H9 (cell line): ENCODE measurements around the gene TDRD5. TPM values are rescaled to one million over a fixed set of nuclear protein-coding genes. Genes with fewer than 3 reads are reported as not detected.

Source experiments
- DNase-seq: peaks from one replicate; pipeline ENCODE4 v3.0.0-alpha.2; 2017
- H2AFZ ChIP-seq: one replicate; pipeline ENCODE4 v1.6.1; 2013; ENCODE audit warnings: mild to moderate bottlenecking, low read length, control low read depth, moderate library complexity
- H2AK5ac ChIP-seq: 2 replicates; pipeline ENCODE4 v1.6.1; 2013; ENCODE audit warnings: low read length, control low read depth, mixed read lengths; ENCODE audit not compliant: insufficient read length
- H2BK120ac ChIP-seq: one replicate; pipeline ENCODE4 v1.6.1; 2013; ENCODE audit warnings: low read depth, mild to moderate bottlenecking, low read length, control low read depth, inconsistent platforms; ENCODE audit not compliant: poor library complexity, severe bottlenecking
- H2BK12ac ChIP-seq: 2 replicates; pipeline ENCODE4 v1.6.1; 2013; ENCODE audit warnings: low read length, control low read depth, mixed read lengths, low read depth; ENCODE audit not compliant: insufficient read length
- H2BK15ac ChIP-seq: 2 replicates; pipeline ENCODE4 v1.6.1; 2013; ENCODE audit warnings: low read depth, low read length, control low read depth
- H2BK20ac ChIP-seq: one replicate; pipeline ENCODE4 v1.6.1; 2013; ENCODE audit warnings: low read depth, mild to moderate bottlenecking, low read length, control low read depth, inconsistent platforms; ENCODE audit not compliant: poor library complexity, severe bottlenecking
- H2BK5ac ChIP-seq: 2 replicates; pipeline ENCODE4 v1.6.1; 2013; ENCODE audit warnings: low read length, control low read depth, mixed read lengths; ENCODE audit not compliant: insufficient read length
- H3K14ac ChIP-seq: 2 replicates; pipeline ENCODE4 v1.6.1; 2013; ENCODE audit warnings: low read length, control low read depth; ENCODE audit not compliant: insufficient read depth
- H3K18ac ChIP-seq: 2 replicates; pipeline ENCODE4 v1.6.1; 2013; ENCODE audit warnings: low read depth, mild to moderate bottlenecking, mixed read lengths, low read length, control low read depth; ENCODE audit not compliant: insufficient read length
- H3K23ac ChIP-seq: 2 replicates; pipeline ENCODE4 v1.6.1; 2013; ENCODE audit warnings: low read length, control low read depth, mixed read lengths, low read depth; ENCODE audit not compliant: insufficient read length
- H3K23me2 ChIP-seq: 2 replicates; pipeline ENCODE4 v1.6.1; 2013; ENCODE audit warnings: low read depth, mild to moderate bottlenecking, mixed read lengths, low read length, control low read depth; ENCODE audit not compliant: insufficient read length, poor library complexity, severe bottlenecking
- H3K27ac ChIP-seq: 2 replicates; pipeline ENCODE4 v1.5.1; 2013; ENCODE audit warnings: low read length, control low read depth, mixed read lengths, low read depth; ENCODE audit not compliant: insufficient read length
- H3K27me3 ChIP-seq: 2 replicates; pipeline ENCODE4 v1.6.1; 2013; ENCODE audit warnings: low read length, control low read depth, inconsistent platforms; ENCODE audit not compliant: insufficient read depth
- H3K4ac ChIP-seq: 2 replicates; pipeline ENCODE4 v1.6.1; 2013; ENCODE audit warnings: low read depth, mild to moderate bottlenecking, control low read depth, inconsistent platforms, low read length, moderate library complexity
- H3K4me1 ChIP-seq: 2 replicates; pipeline ENCODE4 v1.6.1; 2013; ENCODE audit warnings: low read length, control low read depth, inconsistent platforms; ENCODE audit not compliant: insufficient read depth
- H3K4me2 ChIP-seq: 2 replicates; pipeline ENCODE4 v1.6.1; 2013; ENCODE audit warnings: low read length, control low read depth, mixed read lengths; ENCODE audit not compliant: insufficient read length, insufficient read depth
- H3K56ac ChIP-seq: 2 replicates; pipeline ENCODE4 v1.6.1; 2013; ENCODE audit warnings: low read depth, mild to moderate bottlenecking, mixed read lengths, low read length, control low read depth; ENCODE audit not compliant: insufficient read length
- H3K79me1 ChIP-seq: 2 replicates; pipeline ENCODE4 v1.6.1; 2013; ENCODE audit warnings: low read depth, mild to moderate bottlenecking, moderate library complexity, low read length, control low read depth, inconsistent platforms; ENCODE audit not compliant: insufficient read depth, poor library complexity, severe bottlenecking
- H3K79me2 ChIP-seq: 2 replicates; pipeline ENCODE4 v1.6.1; 2013; ENCODE audit warnings: low read length, control low read depth, inconsistent platforms; ENCODE audit not compliant: insufficient read depth
- H3K9ac ChIP-seq: 2 replicates; pipeline ENCODE4 v1.6.1; 2013; ENCODE audit warnings: low read length, control low read depth, mixed read lengths; ENCODE audit not compliant: insufficient read length; ENCODE audit errors: extremely low read depth
- H3K9me3 ChIP-seq: one replicate; pipeline ENCODE4 v1.6.1; 2013; ENCODE audit warnings: low read depth, low read length, inconsistent platforms; ENCODE audit not compliant: control insufficient read depth
- H3T11ph ChIP-seq: one replicate; pipeline ENCODE4 v1.6.1; 2013; ENCODE audit warnings: mild to moderate bottlenecking, low read length, control low read depth, inconsistent platforms
- H4K20me1 ChIP-seq: one replicate; pipeline ENCODE4 v1.6.1; 2013; ENCODE audit not compliant: control insufficient read depth, insufficient read length, insufficient read depth
- H4K5ac ChIP-seq: 2 replicates; pipeline ENCODE4 v1.6.1; 2013; ENCODE audit warnings: low read depth, mild to moderate bottlenecking, mixed read lengths, low read length, control low read depth; ENCODE audit not compliant: insufficient read length
- H4K8ac ChIP-seq: replicated peaks from 2 replicates; pipeline ENCODE4 v1.6.1; 2013; ENCODE audit warnings: low read length, control low read depth, mixed read lengths, low read depth; ENCODE audit not compliant: insufficient read length
- H4K91ac ChIP-seq: 2 replicates; pipeline ENCODE4 v1.6.1; 2013; ENCODE audit warnings: low read depth, mild to moderate bottlenecking, moderate library complexity, mixed read lengths, low read length, control low read depth; ENCODE audit not compliant: insufficient read length
- H3K27ac Mint-ChIP-seq, 3 experiments: 2 replicates in 2 of 3; 3 replicates in 1 of 3; pipeline ENCODE4 v1.8.0; 2020 to 2021; ENCODE audit warnings: mixed read lengths in 3 of 3, mild to moderate bottlenecking in 1 of 3, moderate library complexity in 1 of 3
- H3K27me3 Mint-ChIP-seq: 2 replicates; pipeline ENCODE4 v1.8.0; 2021; ENCODE audit warnings: low read depth, mild to moderate bottlenecking, moderate library complexity, mixed read lengths
- H3K36me3 Mint-ChIP-seq, 3 experiments: 2 replicates in 2 of 3; 3 replicates in 1 of 3; pipeline ENCODE4 v1.8.0; 2020 to 2021; ENCODE audit warnings: low read depth in 3 of 3, mixed read lengths in 3 of 3; ENCODE audit not compliant: insufficient read depth in 1 of 3
- H3K4me1 Mint-ChIP-seq, 2 experiments: 2 replicates each; pipeline ENCODE4 v1.8.0; 2020; ENCODE audit warnings: mixed read lengths in 2 of 2
- H3K4me3 Mint-ChIP-seq, 2 experiments: 2 replicates in 1 of 2; 3 replicates in 1 of 2; pipeline ENCODE4 v1.8.0; 2020 to 2021; ENCODE audit warnings: mild to moderate bottlenecking in 2 of 2, mixed read lengths in 2 of 2, moderate library complexity in 1 of 2
- H3K9me3 Mint-ChIP-seq, 2 experiments: 2 replicates in 1 of 2; 3 replicates in 1 of 2; pipeline ENCODE4 v1.8.0; 2020; ENCODE audit warnings: mild to moderate bottlenecking in 2 of 2, mixed read lengths in 2 of 2, moderate library complexity in 1 of 2
- WGBS: extraction: QIAGEN DNeasy Blood & Tissue Kit; methylation state at CpG from one replicate; pipeline ENCODE4 v1.1.7; 2013; ENCODE audit warnings: missing lambda C conversion rate, low lambda C conversion rate, mixed read lengths; ENCODE audit not compliant: insufficient read length; ENCODE audit errors: extremely low coverage; 5-methylcytosine and 5-hydroxymethylcytosine counted together
- total RNA-seq: library from RNA; stranded (reverse); gene quantifications from 2 replicates; pipeline ENCODE4 v1.2.1, GENCODE V29; 2021
- TF ChIP-seq, protein P1 (sequence below): fragments of 200-600 bp; sonication (generic); conservative IDR thresholded peaks from 3 replicates; pipeline ENCODE4 v1.8.0; 2021; ENCODE audit warnings: antibody characterized with exemption, mild to moderate bottlenecking

Gene TDRD5
- total RNA-seq, 1 experiment from 2014 or later: 0.33 TPM

DNA sequence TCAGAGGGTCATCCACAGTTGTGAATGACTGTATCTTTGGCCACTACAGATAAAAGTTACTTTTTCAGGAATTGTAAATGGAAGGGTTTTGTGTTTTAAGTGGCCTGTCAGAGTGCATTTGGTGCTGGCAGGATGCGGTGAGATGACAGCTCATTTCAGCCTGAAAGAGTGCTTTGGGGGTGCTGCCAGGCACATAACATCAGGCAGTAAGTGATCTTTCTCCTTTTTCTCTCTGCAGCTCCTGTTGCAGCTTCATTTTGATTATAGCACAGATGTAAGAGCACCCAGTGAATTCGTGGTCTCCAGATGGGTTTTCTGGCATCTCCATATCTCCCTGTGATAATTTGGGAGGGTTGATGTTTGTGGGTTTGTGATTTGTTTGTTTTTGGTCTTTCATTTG lies 136.6 kb downstream of the TDRD5 start:
- H3K79me2 ChIP-seq: no peaks in the 10 kb centered on the region
- H3K18ac ChIP-seq: no peak overlapping the region
- H2BK12ac ChIP-seq: no peak overlapping the region
- no peak overlapping the region for H3K4ac ChIP-seq
- H3K4me1 ChIP-seq: no peaks in the 10 kb centered on the region
- no peak for DNase-seq
- no peaks in the 10 kb centered on the region for H3K27me3 ChIP-seq
- H3K14ac ChIP-seq: no peak overlapping the region
- H3K27ac ChIP-seq: no peak overlapping the region
- H3K9me3 Mint-ChIP-seq: no peaks in the 10 kb centered on the region
- H3K56ac ChIP-seq: no peak overlapping the region
- no peak overlapping the region for H3K9ac ChIP-seq
- no peak overlapping the region for H4K91ac ChIP-seq
- no peak overlapping the region for H3T11ph ChIP-seq
- H4K5ac ChIP-seq: no peak overlapping the region
- H3K9me3 ChIP-seq: no peaks in the 10 kb centered on the region
- no peak overlapping the region for H2BK5ac ChIP-seq
- no peak overlapping the region for H2AK5ac ChIP-seq
- H2AFZ ChIP-seq: no peak overlapping the region
- H3K36me3 Mint-ChIP-seq: no peaks in the 10 kb centered on the region
- H2BK15ac ChIP-seq: no peak overlapping the region
- no peak overlapping the region for H4K8ac ChIP-seq
- no peak overlapping the region for H2BK20ac ChIP-seq
- H2BK120ac ChIP-seq: no peak overlapping the region
- H3K27ac Mint-ChIP-seq: no peak overlapping the region; a peak in 1 of 7 replicates
- H4K20me1 ChIP-seq: no peaks in the 10 kb centered on the region
- peaks cover 0 to 8% of the 10 kb centered on the region in 2 experiments; a peak in 1 of 4 replicates for H3K4me1 Mint-ChIP-seq
- no peaks in the 10 kb centered on the region for H3K79me1 ChIP-seq
- no peak overlapping the region for H3K23ac ChIP-seq
- peaks cover 2% of the 10 kb centered on the region; the same call in 1 of the 2 replicates for H3K27me3 Mint-ChIP-seq
- TF ChIP-seq, protein P1, sequence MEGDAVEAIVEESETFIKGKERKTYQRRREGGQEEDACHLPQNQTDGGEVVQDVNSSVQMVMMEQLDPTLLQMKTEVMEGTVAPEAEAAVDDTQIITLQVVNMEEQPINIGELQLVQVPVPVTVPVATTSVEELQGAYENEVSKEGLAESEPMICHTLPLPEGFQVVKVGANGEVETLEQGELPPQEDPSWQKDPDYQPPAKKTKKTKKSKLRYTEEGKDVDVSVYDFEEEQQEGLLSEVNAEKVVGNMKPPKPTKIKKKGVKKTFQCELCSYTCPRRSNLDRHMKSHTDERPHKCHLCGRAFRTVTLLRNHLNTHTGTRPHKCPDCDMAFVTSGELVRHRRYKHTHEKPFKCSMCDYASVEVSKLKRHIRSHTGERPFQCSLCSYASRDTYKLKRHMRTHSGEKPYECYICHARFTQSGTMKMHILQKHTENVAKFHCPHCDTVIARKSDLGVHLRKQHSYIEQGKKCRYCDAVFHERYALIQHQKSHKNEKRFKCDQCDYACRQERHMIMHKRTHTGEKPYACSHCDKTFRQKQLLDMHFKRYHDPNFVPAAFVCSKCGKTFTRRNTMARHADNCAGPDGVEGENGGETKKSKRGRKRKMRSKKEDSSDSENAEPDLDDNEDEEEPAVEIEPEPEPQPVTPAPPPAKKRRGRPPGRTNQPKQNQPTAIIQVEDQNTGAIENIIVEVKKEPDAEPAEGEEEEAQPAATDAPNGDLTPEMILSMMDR: no peak
- no peak overlapping the region for H3K4me2 ChIP-seq
- no peak overlapping the region for H3K4me3 Mint-ChIP-seq
- no CpG with 5 or more reads among the region's 2 CpGs for WGBS
- H3K23me2 ChIP-seq: no peaks in the 10 kb centered on the region
